Left ventricle myocardium inferior (tissue), 1 donor: ENCODE results near the gene HIVEP2. TPM values are rescaled to one million over a fixed set of nuclear protein-coding genes. Genes with fewer than 3 reads are reported as not detected.

Experiments
- DNase-seq: peaks from one replicate; pipeline ENCODE4 v3.0.0-alpha.2; 2020
- H3K27ac ChIP-seq: fragments of 200-600 bp; replicated peaks from 2 replicates; pipeline ENCODE4 v1.8.0; 2021
- H3K27me3 ChIP-seq: fragments of 200-600 bp; 2 replicates; pipeline ENCODE4 v1.8.0; 2021; ENCODE audit warnings: low read depth
- H3K36me3 ChIP-seq: fragments of 200-600 bp; 2 replicates; pipeline ENCODE4 v1.8.0; 2021
- H3K4me1 ChIP-seq: fragments of 200-600 bp; 2 replicates; pipeline ENCODE4 v1.8.0; 2021
- H3K4me3 ChIP-seq: fragments of 200-600 bp; 2 replicates; pipeline ENCODE4 v1.8.0; 2021; ENCODE audit warnings: mild to moderate bottlenecking, moderate library complexity
- H3K9me3 ChIP-seq: fragments of 200-600 bp; replicated peaks from 2 replicates; pipeline ENCODE4 v1.8.0; 2021
- intact Hi-C: fragments of 100-400 bp; cut with micrococcal nuclease; formaldehyde crosslinking; loops from one replicate; pipeline ENCODE4 v1.11.0; 2022
- long read RNA-seq: library from polyadenylated mRNA; unstranded; transcript quantifications from one replicate; pipeline ENCODE4 v2.0.0, GENCODE V29; 2021
- total RNA-seq: library from RNA; stranded (reverse); fragmentation: NEBNext Ultra II Directional; extraction: Animal tissue kit (Norgen Biotek cat#: 25700); gene quantifications from one replicate; pipeline ENCODE4 v1.2.1, GENCODE V29; 2021
- TF ChIP-seq, protein P1 (sequence below): fragments of 200-600 bp; IDR thresholded peaks from 2 replicates; pipeline ENCODE4 v1.8.0; 2021; ENCODE audit warnings: antibody characterized with exemption, mild to moderate bottlenecking, borderline replicate concordance
- donor health status: DM: no; HTN: yes; CAD: no; lungs with severe emphysema.

Gene HIVEP2, protein sequence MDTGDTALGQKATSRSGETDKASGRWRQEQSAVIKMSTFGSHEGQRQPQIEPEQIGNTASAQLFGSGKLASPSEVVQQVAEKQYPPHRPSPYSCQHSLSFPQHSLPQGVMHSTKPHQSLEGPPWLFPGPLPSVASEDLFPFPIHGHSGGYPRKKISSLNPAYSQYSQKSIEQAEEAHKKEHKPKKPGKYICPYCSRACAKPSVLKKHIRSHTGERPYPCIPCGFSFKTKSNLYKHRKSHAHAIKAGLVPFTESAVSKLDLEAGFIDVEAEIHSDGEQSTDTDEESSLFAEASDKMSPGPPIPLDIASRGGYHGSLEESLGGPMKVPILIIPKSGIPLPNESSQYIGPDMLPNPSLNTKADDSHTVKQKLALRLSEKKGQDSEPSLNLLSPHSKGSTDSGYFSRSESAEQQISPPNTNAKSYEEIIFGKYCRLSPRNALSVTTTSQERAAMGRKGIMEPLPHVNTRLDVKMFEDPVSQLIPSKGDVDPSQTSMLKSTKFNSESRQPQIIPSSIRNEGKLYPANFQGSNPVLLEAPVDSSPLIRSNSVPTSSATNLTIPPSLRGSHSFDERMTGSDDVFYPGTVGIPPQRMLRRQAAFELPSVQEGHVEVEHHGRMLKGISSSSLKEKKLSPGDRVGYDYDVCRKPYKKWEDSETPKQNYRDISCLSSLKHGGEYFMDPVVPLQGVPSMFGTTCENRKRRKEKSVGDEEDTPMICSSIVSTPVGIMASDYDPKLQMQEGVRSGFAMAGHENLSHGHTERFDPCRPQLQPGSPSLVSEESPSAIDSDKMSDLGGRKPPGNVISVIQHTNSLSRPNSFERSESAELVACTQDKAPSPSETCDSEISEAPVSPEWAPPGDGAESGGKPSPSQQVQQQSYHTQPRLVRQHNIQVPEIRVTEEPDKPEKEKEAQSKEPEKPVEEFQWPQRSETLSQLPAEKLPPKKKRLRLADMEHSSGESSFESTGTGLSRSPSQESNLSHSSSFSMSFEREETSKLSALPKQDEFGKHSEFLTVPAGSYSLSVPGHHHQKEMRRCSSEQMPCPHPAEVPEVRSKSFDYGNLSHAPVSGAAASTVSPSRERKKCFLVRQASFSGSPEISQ (N-terminal part only)
- total RNA-seq = 16.2 TPM
- long read RNA-seq, partial matches to known transcripts = 4 of 7 reads
- long read RNA-seq, other reads (novel, unspliced or antisense) = 3 of 7 reads

DNA sequence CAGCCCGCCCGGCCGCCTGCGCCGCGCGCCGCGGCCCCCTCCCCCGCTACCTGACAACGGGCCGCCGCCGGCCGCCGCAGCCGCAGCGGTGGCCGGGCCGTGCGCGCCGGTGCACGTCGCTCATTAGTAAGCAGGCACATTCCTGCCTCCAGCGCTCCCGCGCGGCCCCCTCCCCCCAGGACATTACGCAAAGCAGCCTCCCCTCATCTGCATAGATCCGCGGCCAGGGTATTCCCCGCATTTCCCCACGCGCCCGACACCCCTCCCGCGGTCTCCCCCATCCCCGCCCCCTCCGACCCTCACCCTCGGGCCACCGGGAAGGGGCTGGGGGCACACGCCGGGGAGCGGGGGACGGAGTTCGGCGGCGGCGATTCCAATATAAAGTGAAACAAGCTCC lies at the start of gene HIVEP2:
HIVEP2 (minus strand) TSS at position 128 of the 397 bp plus-strand sequence. CDS start 170,438 bp downstream, outside the sequence.
- DNase-seq = peak; percentile 87
- no peaks in the 10 kb centered on the region for H3K36me3 ChIP-seq
- peak within 1 kb of the TSS; percentile 93 for H3K4me3 ChIP-seq
- H3K4me1 ChIP-seq = peaks cover 57% of the 10 kb centered on the region
- TF ChIP-seq, protein P1, sequence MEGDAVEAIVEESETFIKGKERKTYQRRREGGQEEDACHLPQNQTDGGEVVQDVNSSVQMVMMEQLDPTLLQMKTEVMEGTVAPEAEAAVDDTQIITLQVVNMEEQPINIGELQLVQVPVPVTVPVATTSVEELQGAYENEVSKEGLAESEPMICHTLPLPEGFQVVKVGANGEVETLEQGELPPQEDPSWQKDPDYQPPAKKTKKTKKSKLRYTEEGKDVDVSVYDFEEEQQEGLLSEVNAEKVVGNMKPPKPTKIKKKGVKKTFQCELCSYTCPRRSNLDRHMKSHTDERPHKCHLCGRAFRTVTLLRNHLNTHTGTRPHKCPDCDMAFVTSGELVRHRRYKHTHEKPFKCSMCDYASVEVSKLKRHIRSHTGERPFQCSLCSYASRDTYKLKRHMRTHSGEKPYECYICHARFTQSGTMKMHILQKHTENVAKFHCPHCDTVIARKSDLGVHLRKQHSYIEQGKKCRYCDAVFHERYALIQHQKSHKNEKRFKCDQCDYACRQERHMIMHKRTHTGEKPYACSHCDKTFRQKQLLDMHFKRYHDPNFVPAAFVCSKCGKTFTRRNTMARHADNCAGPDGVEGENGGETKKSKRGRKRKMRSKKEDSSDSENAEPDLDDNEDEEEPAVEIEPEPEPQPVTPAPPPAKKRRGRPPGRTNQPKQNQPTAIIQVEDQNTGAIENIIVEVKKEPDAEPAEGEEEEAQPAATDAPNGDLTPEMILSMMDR = peak; percentile 31
- peak within 1 kb of the TSS; percentile 98 for H3K27ac ChIP-seq
- H3K9me3 ChIP-seq = no peaks in the 10 kb centered on the region
- no peaks in the 10 kb centered on the region for H3K27me3 ChIP-seq
- intact Hi-C loops = loop anchor here (10.0 kb wide), 1 partner anchor 50 kb away; no protein-coding TSS in a partner anchor

DNA sequence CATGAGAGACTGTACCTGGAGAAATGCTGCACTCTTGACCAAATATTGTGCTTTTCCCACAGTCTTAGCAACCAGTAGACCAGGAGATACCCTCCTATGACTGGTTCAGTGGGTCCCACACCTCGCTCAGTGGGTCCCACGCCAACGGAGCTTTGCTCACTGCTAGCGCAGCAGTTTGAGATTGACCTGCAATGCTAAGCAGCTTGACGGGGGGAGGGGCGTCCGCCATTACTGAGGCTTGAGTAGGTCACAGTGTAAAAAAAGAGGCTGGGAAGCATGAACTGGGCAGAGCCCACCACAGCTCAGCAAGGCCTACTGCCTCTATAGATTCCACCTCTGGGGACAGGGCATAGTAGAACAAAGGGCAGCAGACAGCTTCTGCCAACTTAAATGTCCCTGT lies 49.0 kb upstream of the HIVEP2 start:
- no peak for DNase-seq
- no peaks in the 10 kb centered on the region for H3K36me3 ChIP-seq
- TF ChIP-seq, protein P1 = no peak
- H3K4me1 ChIP-seq = no peaks in the 10 kb centered on the region
- intact Hi-C loops = no loop called here
- no peaks in the 10 kb centered on the region for H3K27me3 ChIP-seq
- H3K27ac ChIP-seq = no peak overlapping the region
- peaks cover 1% of the 10 kb centered on the region for H3K9me3 ChIP-seq
- no peak overlapping the region for H3K4me3 ChIP-seq

DNA sequence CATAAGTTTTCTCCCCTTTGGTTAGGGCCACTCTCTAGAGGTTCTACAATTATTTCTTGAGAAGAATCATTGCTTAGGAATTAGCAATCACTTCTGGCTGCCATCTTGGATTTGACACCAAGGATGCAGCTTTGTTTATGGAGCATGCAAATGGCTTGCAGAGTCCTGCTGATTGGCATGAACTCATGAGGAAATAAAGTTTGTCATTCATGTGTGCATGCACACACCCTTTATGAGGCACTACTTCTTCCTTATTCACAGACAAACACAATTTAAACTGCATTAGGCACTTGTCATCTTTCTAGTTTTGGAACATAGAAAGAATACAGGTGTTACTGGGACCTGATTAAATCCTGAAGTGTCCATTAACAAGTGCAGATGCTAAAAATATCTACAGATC lies 42.5 kb upstream of the HIVEP2 start:
- Histone ChIP-seq H3K4me1 (no peaks in the 10 kb centered on the region), H3K36me3 (no peaks in the 10 kb centered on the region), H3K4me3 (no peak overlapping the region), H3K9me3 (peaks cover 4% of the 10 kb centered on the region), H3K27ac (no peak overlapping the region), H3K27me3 (no peaks in the 10 kb centered on the region)
- DNase-seq = no peak
- TF ChIP-seq, protein P1 = no peak
- intact Hi-C loops = no loop called here

DNA sequence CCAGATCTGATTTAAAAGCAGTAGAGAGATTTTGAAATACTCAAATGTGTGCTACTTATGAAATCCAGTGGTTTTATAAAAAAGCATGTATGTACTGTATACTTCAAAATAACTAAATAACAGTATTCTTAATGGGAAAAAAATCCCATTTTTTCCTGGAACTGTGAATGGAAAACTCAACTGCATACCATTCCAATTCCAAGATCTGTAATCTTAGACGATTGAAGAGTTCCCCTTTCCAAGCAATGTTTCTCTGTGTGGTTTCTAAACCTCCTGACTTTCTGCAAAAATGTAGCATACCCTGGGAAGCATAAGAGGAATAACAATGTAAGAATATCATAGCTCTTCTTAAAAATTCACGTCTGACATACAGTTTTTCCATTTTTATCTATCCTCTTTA lies 40.3 kb upstream of the HIVEP2 start:
- TF ChIP-seq, protein P1 = no peak
- no peaks in the 10 kb centered on the region for H3K36me3 ChIP-seq
- H3K27me3 ChIP-seq = no peaks in the 10 kb centered on the region
- H3K4me1 ChIP-seq = no peaks in the 10 kb centered on the region
- H3K27ac ChIP-seq = no peak overlapping the region
- H3K9me3 ChIP-seq = peaks cover 26% of the 10 kb centered on the region
- no peak overlapping the region for H3K4me3 ChIP-seq
- no peak for DNase-seq
- intact Hi-C loops = no loop called here

DNA sequence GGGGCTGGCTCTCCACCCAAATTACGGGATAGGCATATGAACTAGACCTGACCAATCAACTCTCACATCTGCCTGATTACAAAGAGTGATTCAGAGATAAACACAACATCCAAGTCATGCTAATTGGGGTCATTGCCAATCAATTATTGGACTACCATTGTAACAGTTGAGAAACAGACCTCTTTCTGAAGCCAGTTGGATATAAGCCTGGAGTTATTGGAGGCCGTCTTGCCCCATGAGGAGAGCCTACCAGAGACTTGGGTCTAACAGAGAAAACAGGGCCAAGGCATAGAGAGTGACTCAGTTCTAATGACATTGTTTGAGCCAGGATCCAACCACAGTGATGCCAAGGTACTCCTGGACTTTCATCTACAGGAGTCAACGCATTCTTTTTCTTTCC lies 39.4 kb upstream of the HIVEP2 start:
- DNase-seq = no peak
- no peaks in the 10 kb centered on the region for H3K27me3 ChIP-seq
- H3K36me3 ChIP-seq = no peaks in the 10 kb centered on the region
- no peak overlapping the region for H3K27ac ChIP-seq
- H3K4me3 ChIP-seq = no peak overlapping the region
- peaks cover 29% of the 10 kb centered on the region for H3K9me3 ChIP-seq
- H3K4me1 ChIP-seq = no peaks in the 10 kb centered on the region
- intact Hi-C loops = no loop called here
- TF ChIP-seq, protein P1 = no peak
